HEK293 (cell line): ENCODE results near the gene SYNGR1.

Experiments
- IKZF3 ChIP-seq: fragments of 450-650 bp; IDR thresholded peaks from 2 replicates; pipeline ENCODE4 v1.5.0; 2018; ENCODE audit warnings: missing biosample characterization, mild to moderate bottlenecking, missing genetic modification characterization, moderate library complexity
- KLF16 ChIP-seq: fragments of 450-650 bp; formaldehyde crosslinking; IDR thresholded peaks from 2 replicates; pipeline ENCODE4 v1.5.1; 2017; ENCODE audit warnings: missing biosample characterization, missing genetic modification characterization
- OSR2 ChIP-seq: fragments of 450-650 bp; formaldehyde crosslinking; IDR thresholded peaks from 2 replicates; pipeline ENCODE4 v1.5.1; 2016; ENCODE audit warnings: missing biosample characterization, missing genetic modification characterization
- SP2 ChIP-seq: fragments of 450-650 bp; formaldehyde crosslinking; IDR thresholded peaks from 2 replicates; pipeline ENCODE4 v1.5.1; 2016; ENCODE audit warnings: missing biosample characterization, missing genetic modification characterization
- TCF7L2 ChIP-seq: IDR thresholded peaks from 2 replicates; pipeline ENCODE4 v1.6.1; 2011; ENCODE audit warnings: low read depth, mild to moderate bottlenecking, inconsistent platforms, low read length, moderate library complexity, borderline replicate concordance
- TRIM28 ChIP-seq: IDR thresholded peaks from 2 replicates; pipeline ENCODE4 v1.6.1; 2011; ENCODE audit warnings: low read length, control low read depth, borderline replicate concordance
- TSHZ1 ChIP-seq: fragments of 450-650 bp; formaldehyde crosslinking; IDR thresholded peaks from 2 replicates; pipeline ENCODE4 v1.5.1; 2016; ENCODE audit warnings: missing biosample characterization, missing genetic modification characterization, borderline replicate concordance
- YY1 ChIP-seq: fragments of 450-650 bp; formaldehyde crosslinking; IDR thresholded peaks from 2 replicates; pipeline ENCODE4 v1.5.1; 2018; ENCODE audit warnings: missing biosample characterization, missing genetic modification characterization
- ZBTB6 ChIP-seq: fragments of 450-650 bp; formaldehyde crosslinking; IDR thresholded peaks from 2 replicates; pipeline ENCODE4 v1.5.1; 2017; ENCODE audit warnings: missing biosample characterization, missing genetic modification characterization
- ZBTB7A ChIP-seq: fragments of 450-650 bp; formaldehyde crosslinking; IDR thresholded peaks from 2 replicates; pipeline ENCODE4 v1.5.1; 2016; ENCODE audit warnings: low read depth, missing biosample characterization, missing genetic modification characterization
- ZNF10 ChIP-seq: fragments of 450-650 bp; formaldehyde crosslinking; IDR thresholded peaks from 2 replicates; pipeline ENCODE4 v1.5.1; 2017; ENCODE audit warnings: missing biosample characterization, missing genetic modification characterization
- ZNF132 ChIP-seq: fragments of 450-650 bp; formaldehyde crosslinking; IDR thresholded peaks from 2 replicates; pipeline ENCODE4 v1.5.1; 2017; ENCODE audit warnings: missing biosample characterization, missing genetic modification characterization, borderline replicate concordance
- ZNF211 ChIP-seq: fragments of 450-650 bp; formaldehyde crosslinking; IDR thresholded peaks from 2 replicates; pipeline ENCODE4 v1.5.1; 2016; ENCODE audit warnings: low read depth, missing biosample characterization, missing genetic modification characterization
- ZNF24 ChIP-seq: fragments of 450-650 bp; formaldehyde crosslinking; IDR thresholded peaks from 2 replicates; pipeline ENCODE4 v1.5.1; 2016; ENCODE audit warnings: missing biosample characterization, missing genetic modification characterization
- ZNF350 ChIP-seq: fragments of 450-650 bp; formaldehyde crosslinking; IDR thresholded peaks from 2 replicates; pipeline ENCODE4 v1.5.0; 2017; ENCODE audit warnings: missing biosample characterization, mild to moderate bottlenecking, missing genetic modification characterization
- ZNF37A ChIP-seq: fragments of 450-650 bp; IDR thresholded peaks from 2 replicates; pipeline ENCODE4 v1.5.1; 2018; ENCODE audit warnings: missing biosample characterization, missing genetic modification characterization
- ZNF391 ChIP-seq: fragments of 450-650 bp; formaldehyde crosslinking; IDR thresholded peaks from 2 replicates; pipeline ENCODE4 v1.5.1; 2016; ENCODE audit warnings: low read depth, missing biosample characterization, missing genetic modification characterization, borderline replicate concordance
- ZNF501 ChIP-seq: fragments of 450-650 bp; formaldehyde crosslinking; IDR thresholded peaks from 2 replicates; pipeline ENCODE4 v1.5.1; 2016; ENCODE audit warnings: missing biosample characterization, missing genetic modification characterization
- ZNF621 ChIP-seq: fragments of 450-650 bp; formaldehyde crosslinking; IDR thresholded peaks from 2 replicates; pipeline ENCODE4 v1.5.1; 2017; ENCODE audit warnings: missing biosample characterization, missing genetic modification characterization
- ZNF623 ChIP-seq: fragments of 450-650 bp; formaldehyde crosslinking; IDR thresholded peaks from 2 replicates; pipeline ENCODE4 v1.5.1; 2016; ENCODE audit warnings: missing biosample characterization, missing genetic modification characterization
- ZNF624 ChIP-seq: fragments of 450-650 bp; formaldehyde crosslinking; IDR thresholded peaks from 2 replicates; pipeline ENCODE4 v1.5.1; 2017; ENCODE audit warnings: missing biosample characterization, missing genetic modification characterization
- ZNF658 ChIP-seq: fragments of 450-650 bp; formaldehyde crosslinking; IDR thresholded peaks from 2 replicates; pipeline ENCODE4; 2016; ENCODE audit warnings: missing biosample characterization, missing genetic modification characterization
- ZNF707 ChIP-seq: fragments of 450-650 bp; formaldehyde crosslinking; IDR thresholded peaks from 2 replicates; pipeline ENCODE4 v1.5.1; 2016; ENCODE audit warnings: missing biosample characterization, missing genetic modification characterization
- ZNF768 ChIP-seq: fragments of 450-650 bp; formaldehyde crosslinking; IDR thresholded peaks from 2 replicates; pipeline ENCODE4 v1.5.1; 2018; ENCODE audit warnings: missing biosample characterization, mild to moderate bottlenecking, missing genetic modification characterization
- ZNF776 ChIP-seq: fragments of 450-650 bp; formaldehyde crosslinking; IDR thresholded peaks from 2 replicates; pipeline ENCODE4 v1.5.0; 2017; ENCODE audit warnings: missing biosample characterization, missing genetic modification characterization, borderline replicate concordance
- ZNF785 ChIP-seq: fragments of 450-650 bp; formaldehyde crosslinking; IDR thresholded peaks from 2 replicates; pipeline ENCODE4 v1.5.1; 2016; ENCODE audit warnings: missing biosample characterization, missing genetic modification characterization
- ZNF791 ChIP-seq: fragments of 450-650 bp; formaldehyde crosslinking; IDR thresholded peaks from 2 replicates; pipeline ENCODE4 v1.5.1; 2016; ENCODE audit warnings: missing biosample characterization, missing genetic modification characterization
- ZNF843 ChIP-seq: fragments of 450-650 bp; formaldehyde crosslinking; IDR thresholded peaks from 2 replicates; pipeline ENCODE4 v1.5.1; 2016; ENCODE audit warnings: missing biosample characterization, missing genetic modification characterization
- ZXDB ChIP-seq: fragments of 450-650 bp; formaldehyde crosslinking; IDR thresholded peaks from 2 replicates; pipeline ENCODE4 v1.5.1; 2016; ENCODE audit warnings: missing biosample characterization, missing genetic modification characterization
- TF ChIP-seq, protein P1 (sequence below): fragments of 450-650 bp; formaldehyde crosslinking; IDR thresholded peaks from 2 replicates; pipeline ENCODE4 v1.5.1; 2016; ENCODE audit warnings: missing biosample characterization, missing genetic modification characterization, low read depth
- TF ChIP-seq, protein P2 (sequence below): sonication (generic); formaldehyde crosslinking; IDR thresholded peaks from 2 replicates; pipeline ENCODE4 v1.8.1; 2022; ENCODE audit warnings: mild to moderate bottlenecking, moderate library complexity, missing genetic modification reagents
- TF ChIP-seq, protein P3 (sequence below): fragments of 450-650 bp; formaldehyde crosslinking; IDR thresholded peaks from 2 replicates; pipeline ENCODE4 v1.5.1; 2016; ENCODE audit warnings: missing biosample characterization, missing genetic modification characterization
- TF ChIP-seq, protein P4 (sequence below): fragments of 450-650 bp; formaldehyde crosslinking; IDR thresholded peaks from 2 replicates; pipeline ENCODE4 v1.5.1; 2016; ENCODE audit warnings: missing biosample characterization, missing genetic modification characterization

SYNGR1 gene

DNA sequence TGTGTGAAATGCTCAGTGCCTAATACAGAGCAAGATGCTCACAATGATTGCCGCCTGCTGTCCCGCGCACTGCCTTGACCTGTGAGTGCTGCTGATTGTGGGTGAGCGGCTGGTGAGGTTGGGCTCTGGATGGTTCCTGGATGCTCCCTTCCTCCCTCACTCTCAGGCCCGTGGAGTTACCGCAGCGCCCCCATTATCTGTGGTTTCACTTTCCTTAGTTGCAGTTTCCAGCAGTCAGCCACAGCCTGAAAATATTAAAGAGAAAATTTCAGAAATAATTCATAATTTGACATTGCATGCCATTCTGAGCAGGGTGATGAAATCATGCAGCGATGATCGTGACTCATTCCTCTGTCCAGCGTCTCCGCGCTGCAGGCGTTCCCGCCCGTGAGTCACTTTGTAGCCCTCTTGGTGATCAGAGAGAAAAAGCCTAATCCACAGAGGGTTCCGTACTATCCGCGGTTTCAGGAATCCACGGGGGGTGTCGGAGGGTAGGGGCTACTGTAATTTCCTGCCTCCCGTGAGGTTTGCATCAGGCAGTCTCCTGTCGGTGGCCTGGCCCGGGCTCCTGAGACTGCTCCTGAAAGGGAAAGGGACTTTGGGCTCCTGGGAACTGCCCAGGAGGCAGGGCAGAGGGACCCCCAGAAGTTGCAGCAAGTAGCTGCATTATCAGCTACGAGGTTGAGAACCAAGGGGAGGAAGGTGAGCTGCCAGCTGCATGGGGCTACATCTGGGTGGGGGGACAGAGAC is 41.0 kb upstream of the SYNGR1 start (continued):
- TF ChIP-seq ZNF391 (no peak), KLF16 (tag by site-specific recombination) (no peak), ZNF707 (tag by site-specific recombination) (no peak), ZNF10 (tag by site-specific recombination) (no peak), ZNF132 (tag by site-specific recombination) (no peak), IKZF3 (peak; percentile 91), ZNF791 (no peak), ZNF624 (tag by site-specific recombination) (no peak), ZNF776 (no peak), ZNF501 (tag by site-specific recombination) (no peak), ZNF24 (tag by site-specific recombination) (peak; percentile 88; the same call in 1 of the 2 replicates), SP2 (tag by site-specific recombination) (peak; percentile 21; the same call in 1 of the 2 replicates), ZNF623 (tag by site-specific recombination) (no peak), ZNF843 (tag by site-specific recombination) (no peak), ZNF785 (no peak), ZNF350 (tag by site-specific recombination) (no peak), OSR2 (tag by site-specific recombination) (peak; percentile 94), YY1 (tag by site-specific recombination) (no peak), ZNF37A (tag by site-specific recombination) (no peak), ZNF621 (tag by site-specific recombination) (no peak), ZBTB6 (tag by site-specific recombination) (no peak), ZXDB (tag by site-specific recombination) (no peak), ZNF658 (no peak), TRIM28 (no peak), TSHZ1 (tag by site-specific recombination) (peak; percentile 47; the same call in 1 of the 2 replicates), ZNF211 (tag by site-specific recombination) (no peak), TCF7L2 (no peak), ZNF768 (tag by site-specific recombination) (no peak), ZBTB7A (tag by site-specific recombination) (peak; percentile 25; the same call in 1 of the 2 replicates)
- TF ChIP-seq, protein P1, sequence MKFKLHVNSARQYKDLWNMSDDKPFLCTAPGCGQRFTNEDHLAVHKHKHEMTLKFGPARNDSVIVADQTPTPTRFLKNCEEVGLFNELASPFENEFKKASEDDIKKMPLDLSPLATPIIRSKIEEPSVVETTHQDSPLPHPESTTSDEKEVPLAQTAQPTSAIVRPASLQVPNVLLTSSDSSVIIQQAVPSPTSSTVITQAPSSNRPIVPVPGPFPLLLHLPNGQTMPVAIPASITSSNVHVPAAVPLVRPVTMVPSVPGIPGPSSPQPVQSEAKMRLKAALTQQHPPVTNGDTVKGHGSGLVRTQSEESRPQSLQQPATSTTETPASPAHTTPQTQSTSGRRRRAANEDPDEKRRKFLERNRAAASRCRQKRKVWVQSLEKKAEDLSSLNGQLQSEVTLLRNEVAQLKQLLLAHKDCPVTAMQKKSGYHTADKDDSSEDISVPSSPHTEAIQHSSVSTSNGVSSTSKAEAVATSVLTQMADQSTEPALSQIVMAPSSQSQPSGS (tag by site-specific recombination), result peak; percentile 51
- TF ChIP-seq, protein P2, sequence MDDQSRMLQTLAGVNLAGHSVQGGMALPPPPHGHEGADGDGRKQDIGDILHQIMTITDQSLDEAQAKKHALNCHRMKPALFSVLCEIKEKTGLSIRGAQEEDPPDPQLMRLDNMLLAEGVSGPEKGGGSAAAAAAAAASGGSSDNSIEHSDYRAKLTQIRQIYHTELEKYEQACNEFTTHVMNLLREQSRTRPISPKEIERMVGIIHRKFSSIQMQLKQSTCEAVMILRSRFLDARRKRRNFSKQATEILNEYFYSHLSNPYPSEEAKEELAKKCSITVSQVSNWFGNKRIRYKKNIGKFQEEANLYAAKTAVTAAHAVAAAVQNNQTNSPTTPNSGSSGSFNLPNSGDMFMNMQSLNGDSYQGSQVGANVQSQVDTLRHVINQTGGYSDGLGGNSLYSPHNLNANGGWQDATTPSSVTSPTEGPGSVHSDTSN (CRISPR knock-in tag), result no peak
- TF ChIP-seq, protein P3, sequence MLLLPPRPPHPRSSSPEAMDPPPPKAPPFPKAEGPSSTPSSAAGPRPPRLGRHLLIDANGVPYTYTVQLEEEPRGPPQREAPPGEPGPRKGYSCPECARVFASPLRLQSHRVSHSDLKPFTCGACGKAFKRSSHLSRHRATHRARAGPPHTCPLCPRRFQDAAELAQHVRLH, result no peak
- TF ChIP-seq, protein P4, sequence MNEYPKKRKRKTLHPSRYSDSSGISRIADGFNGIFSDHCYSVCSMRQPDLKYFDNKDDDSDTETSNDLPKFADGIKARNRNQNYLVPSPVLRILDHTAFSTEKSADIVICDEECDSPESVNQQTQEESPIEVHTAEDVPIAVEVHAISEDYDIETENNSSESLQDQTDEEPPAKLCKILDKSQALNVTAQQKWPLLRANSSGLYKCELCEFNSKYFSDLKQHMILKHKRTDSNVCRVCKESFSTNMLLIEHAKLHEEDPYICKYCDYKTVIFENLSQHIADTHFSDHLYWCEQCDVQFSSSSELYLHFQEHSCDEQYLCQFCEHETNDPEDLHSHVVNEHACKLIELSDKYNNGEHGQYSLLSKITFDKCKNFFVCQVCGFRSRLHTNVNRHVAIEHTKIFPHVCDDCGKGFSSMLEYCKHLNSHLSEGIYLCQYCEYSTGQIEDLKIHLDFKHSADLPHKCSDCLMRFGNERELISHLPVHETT (tag by site-specific recombination), result peak; percentile 49; the same call in 1 of the 2 replicates
